ENCODE measurements around the gene P3H2. TPM values are rescaled to one million over a fixed set of nuclear protein-coding genes. Genes with fewer than 3 reads are reported as not detected.

Gene P3H2
- total RNA-seq, 6 experiments from 2014 or later = 37.6 to 43.2 (median 39.5) TPM

DNA sequence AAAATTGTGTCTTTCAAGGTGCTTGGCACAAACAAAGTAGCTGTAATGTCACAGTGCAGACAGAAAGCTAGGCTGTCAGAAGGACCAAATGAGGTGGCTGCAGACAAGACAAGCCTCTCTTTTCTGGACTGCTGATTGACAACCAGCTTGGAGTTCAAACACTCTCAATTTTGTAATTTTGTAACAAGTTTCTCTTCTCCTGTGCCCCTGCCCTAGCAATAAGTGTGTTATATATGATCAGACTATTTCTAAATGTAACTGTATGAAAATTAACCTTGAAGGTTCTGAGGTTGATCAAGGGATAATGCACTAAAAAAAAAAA is 172.0 kb downstream of the P3H2 start:
- Mint-ChIP-seq H3K36me3 (ENCODE audit: low read depth) (no peaks in the 10 kb centered on the region), H3K4me1 (ENCODE audit: low read depth) (peaks cover 9% of the 10 kb centered on the region; the same call in 1 of the 2 replicates), H3K27ac (no peak overlapping the region), H3K27me3 (ENCODE audit: insufficient read depth) (peaks cover 19% of the 10 kb centered on the region), H3K9me3 (no peaks in the 10 kb centered on the region), H3K4me3 (no peak overlapping the region)
- DNase-seq = no peak
- TF ChIP-seq, protein P1, sequence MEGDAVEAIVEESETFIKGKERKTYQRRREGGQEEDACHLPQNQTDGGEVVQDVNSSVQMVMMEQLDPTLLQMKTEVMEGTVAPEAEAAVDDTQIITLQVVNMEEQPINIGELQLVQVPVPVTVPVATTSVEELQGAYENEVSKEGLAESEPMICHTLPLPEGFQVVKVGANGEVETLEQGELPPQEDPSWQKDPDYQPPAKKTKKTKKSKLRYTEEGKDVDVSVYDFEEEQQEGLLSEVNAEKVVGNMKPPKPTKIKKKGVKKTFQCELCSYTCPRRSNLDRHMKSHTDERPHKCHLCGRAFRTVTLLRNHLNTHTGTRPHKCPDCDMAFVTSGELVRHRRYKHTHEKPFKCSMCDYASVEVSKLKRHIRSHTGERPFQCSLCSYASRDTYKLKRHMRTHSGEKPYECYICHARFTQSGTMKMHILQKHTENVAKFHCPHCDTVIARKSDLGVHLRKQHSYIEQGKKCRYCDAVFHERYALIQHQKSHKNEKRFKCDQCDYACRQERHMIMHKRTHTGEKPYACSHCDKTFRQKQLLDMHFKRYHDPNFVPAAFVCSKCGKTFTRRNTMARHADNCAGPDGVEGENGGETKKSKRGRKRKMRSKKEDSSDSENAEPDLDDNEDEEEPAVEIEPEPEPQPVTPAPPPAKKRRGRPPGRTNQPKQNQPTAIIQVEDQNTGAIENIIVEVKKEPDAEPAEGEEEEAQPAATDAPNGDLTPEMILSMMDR (IDR thresholded peaks at IDR 0.05) = peak; percentile 33; the same call in 1 of the 2 replicates

DNA sequence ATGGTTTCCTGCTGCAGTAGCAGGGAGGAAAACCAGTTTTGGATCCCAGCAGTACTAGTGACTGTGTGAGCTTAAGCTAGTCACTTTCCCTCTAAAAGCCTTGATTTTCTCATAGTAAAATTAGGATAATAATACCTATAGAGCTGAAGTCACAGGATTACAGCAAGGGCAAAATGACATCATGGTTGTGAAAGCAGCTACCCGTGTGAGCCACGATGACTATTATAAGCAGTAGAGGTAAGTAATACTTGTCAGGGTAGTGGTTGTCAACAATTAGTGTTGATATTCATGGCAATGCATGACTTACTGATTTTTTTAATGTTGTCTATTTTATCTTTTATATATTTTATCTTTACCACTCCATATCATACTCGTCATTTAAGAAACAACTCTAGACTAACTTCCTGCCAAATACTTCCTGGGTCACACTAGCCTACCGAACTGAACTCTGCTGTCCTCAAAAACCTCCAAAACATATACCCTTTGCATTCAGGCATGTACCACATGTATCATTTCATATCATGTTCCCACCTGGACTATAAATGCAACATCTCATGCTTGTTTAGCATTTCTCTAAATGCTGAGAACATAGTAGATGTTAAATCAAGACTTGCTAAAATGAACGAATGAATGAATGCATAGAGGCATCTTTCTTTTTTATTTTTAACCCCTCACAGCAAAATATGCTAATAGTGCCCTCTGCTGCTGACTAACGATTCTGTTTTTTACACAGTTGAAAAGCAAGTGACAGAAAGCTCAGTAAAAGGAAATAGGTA is 172.6 kb downstream of the P3H2 start:
- Mint-ChIP-seq H3K36me3 (ENCODE audit: low read depth) (no peaks in the 10 kb centered on the region), H3K4me3 (no peak overlapping the region), H3K27ac (no peak overlapping the region), H3K27me3 (ENCODE audit: insufficient read depth) (peaks cover 24% of the 10 kb centered on the region), H3K4me1 (ENCODE audit: low read depth) (peaks cover 9% of the 10 kb centered on the region; the same call in 1 of the 2 replicates), H3K9me3 (no peaks in the 10 kb centered on the region)
- TF ChIP-seq, protein P1 (IDR thresholded peaks at IDR 0.05) = peak; percentile 82
- peak; percentile 32 for DNase-seq

DNA sequence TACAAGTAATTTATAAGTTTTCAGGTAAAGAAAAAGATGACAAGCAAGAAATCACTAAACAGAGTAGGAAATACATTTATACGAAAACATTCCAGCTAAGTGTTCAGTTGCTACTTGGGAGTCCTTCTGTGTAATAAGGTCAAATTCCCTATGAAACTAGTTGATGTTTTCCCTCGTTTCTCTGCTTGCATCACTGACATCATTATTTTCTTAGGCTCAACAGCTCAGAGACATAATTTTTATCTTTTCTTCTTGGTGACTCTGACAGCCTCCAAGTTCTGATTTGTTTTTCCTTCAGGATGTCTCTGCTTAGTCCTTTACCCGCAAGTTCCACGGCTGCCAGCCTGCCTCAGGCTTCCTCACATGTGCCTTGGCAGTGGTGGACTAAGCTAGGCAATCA is 173.6 kb downstream of the P3H2 start:
- no peaks in the 10 kb centered on the region for H3K36me3 Mint-ChIP-seq (ENCODE audit: low read depth)
- DNase-seq = no peak
- peaks cover 9% of the 10 kb centered on the region; the same call in 1 of the 2 replicates for H3K4me1 Mint-ChIP-seq (ENCODE audit: low read depth)
- peaks cover 30% of the 10 kb centered on the region for H3K27me3 Mint-ChIP-seq (ENCODE audit: insufficient read depth)
- no peaks in the 10 kb centered on the region for H3K9me3 Mint-ChIP-seq
- H3K4me3 Mint-ChIP-seq = no peak overlapping the region
- TF ChIP-seq, protein P1 (IDR thresholded peaks at IDR 0.05) = no peak
- no peak overlapping the region for H3K27ac Mint-ChIP-seq

DNA sequence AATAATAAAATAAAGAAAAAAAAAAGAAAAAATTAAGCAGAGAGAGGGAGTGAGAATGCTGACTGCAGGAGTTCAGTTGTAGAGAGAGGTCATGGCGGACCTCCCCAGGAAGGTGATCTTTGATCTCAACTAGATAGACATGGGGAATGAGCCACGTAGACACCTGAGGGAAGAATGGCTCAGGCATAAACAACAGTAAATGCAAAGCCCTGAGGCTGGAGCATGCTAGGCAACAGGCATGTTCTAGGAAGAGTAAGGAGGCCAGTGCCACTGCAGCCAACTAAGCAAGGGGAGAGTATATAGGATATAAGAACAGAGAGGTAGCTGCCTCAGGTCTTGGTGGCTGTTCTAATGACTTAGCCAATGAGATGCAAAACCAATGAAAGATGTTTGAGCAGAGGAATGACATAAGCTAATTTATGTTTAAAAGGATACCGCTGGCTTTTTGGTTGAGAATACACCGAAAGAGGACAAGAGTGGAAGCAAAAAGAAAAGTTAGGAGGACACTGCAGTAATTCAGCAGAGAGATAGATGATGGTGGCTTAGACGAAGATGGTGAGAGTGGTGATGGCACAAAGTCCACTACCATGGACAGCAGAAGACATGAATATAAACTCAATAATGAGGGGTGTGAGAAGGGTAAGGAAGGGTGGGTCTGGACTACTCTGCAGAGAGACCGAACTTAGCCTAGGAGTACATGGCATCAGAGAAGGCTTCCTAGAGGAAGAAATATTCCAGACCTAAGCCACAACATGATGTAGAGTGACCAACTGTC is 174.6 kb downstream of the P3H2 start:
- TF ChIP-seq, protein P1 (IDR thresholded peaks at IDR 0.05) = no peak
- no peaks in the 10 kb centered on the region for H3K36me3 Mint-ChIP-seq (ENCODE audit: low read depth)
- no peaks in the 10 kb centered on the region for H3K9me3 Mint-ChIP-seq
- H3K4me3 Mint-ChIP-seq = no peak overlapping the region
- no peak for DNase-seq
- peaks cover 30% of the 10 kb centered on the region for H3K27me3 Mint-ChIP-seq (ENCODE audit: insufficient read depth)
- H3K4me1 Mint-ChIP-seq (ENCODE audit: low read depth) = peaks cover 15% of the 10 kb centered on the region
- no peak overlapping the region for H3K27ac Mint-ChIP-seq

- no peaks in the 10 kb centered on the region for H3K9me3 Mint-ChIP-seq
These were observed 176.2 kb downstream of the P3H2 start for GRCh38 chr3:189944285-189945145.

More at GRCh38 chr3:189944285-189945145, 176.2 kb downstream of the P3H2 start:
- peaks cover 32% of the 10 kb centered on the region for H3K27me3 Mint-ChIP-seq (ENCODE audit: insufficient read depth)
- TF ChIP-seq, protein P1 (IDR thresholded peaks at IDR 0.05) = no peak
- H3K36me3 Mint-ChIP-seq (ENCODE audit: low read depth) = no peaks in the 10 kb centered on the region
- H3K4me3 Mint-ChIP-seq = no peak overlapping the region
- H3K4me1 Mint-ChIP-seq (ENCODE audit: low read depth) = peaks cover 6% of the 10 kb centered on the region
- DNase-seq = no peak
- no peak overlapping the region for H3K27ac Mint-ChIP-seq

Data from HFFc6 (cell line).